Fibroblast of skin of left quadriceps (primary cell): ENCODE measurements around the gene CNTNAP2.

Experiments used
- DNase-seq, 2 experiments: peaks; one replicate each; pipeline ENCODE4 v3.0.0-alpha.2; 2013; ENCODE audit warnings: low read depth in 2 of 2

CNTNAP2 gene

DNA sequence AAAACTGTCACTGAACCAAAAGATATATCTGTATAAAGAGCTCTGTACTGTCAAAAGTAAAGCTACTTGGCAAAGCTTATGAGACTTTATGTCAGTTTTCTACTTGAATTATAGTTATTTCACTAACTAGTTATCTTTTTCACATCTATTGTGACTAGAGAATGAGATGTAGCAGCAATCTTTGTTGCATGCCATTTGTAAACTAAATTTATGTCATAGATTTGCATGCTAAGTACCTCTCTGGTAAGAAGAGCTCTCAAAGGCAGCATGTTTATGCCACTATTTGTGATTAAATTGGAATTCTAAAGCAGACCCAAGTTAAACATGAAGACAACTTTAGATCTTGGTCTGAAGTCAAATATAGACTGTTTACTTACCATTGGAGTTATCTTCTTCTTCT, 300.6 kb downstream of the CNTNAP2 start:
- DNase-seq, result no peak

DNA sequence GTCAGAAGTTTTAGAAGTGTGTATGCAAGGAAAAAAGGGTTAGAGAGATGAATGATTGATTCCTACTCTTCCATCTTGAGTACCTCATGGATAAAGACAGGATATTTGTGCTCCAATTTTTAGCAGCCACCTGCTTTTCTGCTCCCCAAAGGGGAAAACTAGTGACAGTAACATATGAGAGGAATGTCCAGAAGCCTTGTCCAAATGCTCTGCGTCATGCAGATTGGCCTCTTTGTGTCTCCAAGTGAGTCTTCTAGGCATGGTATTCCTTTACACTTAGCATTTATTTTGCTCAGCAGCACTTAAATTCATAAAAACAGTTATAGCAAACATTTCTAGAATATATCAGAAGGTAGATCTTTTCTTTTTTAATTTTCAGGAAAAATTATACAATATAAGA, 306.8 kb downstream of the CNTNAP2 start:
- DNase-seq, result no peak

DNA sequence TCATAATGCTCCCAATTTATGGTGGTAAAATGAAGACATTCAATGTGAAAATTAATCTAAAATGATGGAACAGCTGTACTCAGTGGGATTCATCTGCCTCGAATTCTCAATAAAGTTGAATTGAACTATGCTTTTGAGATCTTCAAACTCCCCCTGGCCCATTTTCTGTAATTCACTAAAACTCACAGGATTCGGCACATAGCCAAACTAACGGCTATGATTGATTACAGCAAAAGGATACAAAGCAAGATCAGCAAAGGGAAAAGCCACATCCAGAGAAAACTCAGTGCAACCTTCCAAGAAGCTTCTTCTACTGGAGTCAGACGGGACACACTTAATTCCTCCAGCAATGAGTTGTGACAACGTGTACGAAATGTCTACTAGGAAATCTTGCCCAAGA, 307.5 kb downstream of the CNTNAP2 start:
- DNase-seq, result no peak

DNA sequence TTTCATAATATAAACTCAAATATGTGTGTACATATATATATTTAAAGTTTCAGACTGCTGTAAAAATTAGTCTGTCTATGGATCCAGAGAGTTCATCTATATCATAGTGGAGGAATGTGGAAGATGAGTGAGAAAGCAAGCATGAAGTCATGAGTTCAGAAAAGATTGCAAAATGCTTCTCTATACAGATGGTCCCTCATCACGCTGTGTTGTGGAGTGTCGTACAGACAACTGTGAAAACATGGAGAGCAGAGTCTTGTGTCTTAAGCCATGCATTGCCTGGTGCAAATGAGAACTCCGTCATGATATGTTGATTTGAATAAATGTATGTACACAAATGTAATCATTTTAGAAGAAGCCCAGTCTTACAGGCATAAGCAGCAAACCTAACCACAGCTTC, 316.9 kb downstream of the CNTNAP2 start:
- DNase-seq, result no peak

DNA sequence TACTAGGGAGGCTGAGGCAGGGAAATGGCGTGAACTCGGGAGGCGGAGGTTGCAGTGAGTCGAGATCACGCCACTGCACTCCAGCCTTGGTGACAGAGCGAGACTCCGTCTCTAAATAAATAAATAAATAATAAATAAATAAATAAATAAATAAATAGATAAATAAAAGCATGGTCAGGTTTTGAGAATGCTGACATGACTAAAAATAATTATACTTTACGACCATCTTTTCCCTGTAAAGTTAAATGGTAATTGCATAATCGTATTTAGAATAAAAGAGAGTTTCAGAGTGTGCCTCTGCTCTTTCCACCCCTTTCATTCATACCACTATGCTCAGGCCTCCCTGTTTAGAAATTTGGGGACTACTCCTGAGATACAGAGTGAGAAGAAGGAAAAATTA, 326.5 kb downstream of the CNTNAP2 start:
- DNase-seq, result no peak

DNA sequence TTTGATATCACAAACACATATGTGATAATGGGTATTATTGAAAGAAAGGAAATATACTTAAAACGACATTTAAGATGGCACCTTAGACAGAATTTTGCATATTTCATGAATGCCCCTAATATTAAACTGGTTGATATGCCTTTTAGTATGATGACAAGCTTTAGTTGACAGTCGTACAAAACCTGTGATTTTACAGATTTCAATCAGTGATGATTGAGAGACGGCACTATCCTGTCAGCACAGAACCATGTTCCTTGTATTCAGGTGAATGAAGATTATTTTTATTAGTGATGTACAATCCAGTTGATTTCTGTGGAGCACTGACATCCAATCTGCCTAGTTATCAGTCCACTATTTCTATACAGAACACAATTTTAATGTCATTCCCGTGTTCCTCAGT, 333.0 kb downstream of the CNTNAP2 start:
- no peak for DNase-seq

DNA sequence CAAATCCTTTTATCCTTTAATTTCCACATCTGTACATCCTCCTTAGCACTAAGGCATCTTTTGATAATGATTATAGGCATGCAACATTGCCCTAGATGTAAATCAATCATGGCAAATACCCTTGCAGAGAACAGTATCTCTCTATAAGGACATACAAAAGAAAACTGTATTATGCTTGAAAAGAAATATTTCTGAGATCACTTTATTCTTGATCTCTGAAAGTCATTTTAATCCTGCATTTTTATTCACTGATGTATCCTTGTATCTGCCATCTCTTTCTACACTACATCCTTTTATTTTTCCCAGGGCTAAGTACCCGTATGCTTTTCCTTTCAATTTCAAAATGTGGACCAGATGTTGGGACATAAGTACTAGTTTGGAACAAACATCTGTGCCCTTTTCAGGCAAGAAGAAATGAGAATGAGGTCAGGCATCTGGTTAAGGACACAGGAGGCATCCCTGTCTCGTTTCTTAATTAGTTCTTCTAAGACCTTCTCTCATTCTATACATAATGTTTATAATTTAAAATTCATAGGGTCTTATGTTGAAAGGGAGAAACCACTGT, 338.6 kb downstream of the CNTNAP2 start:
- peak in 1 of 2 experiments; percentile 7 for DNase-seq

DNA sequence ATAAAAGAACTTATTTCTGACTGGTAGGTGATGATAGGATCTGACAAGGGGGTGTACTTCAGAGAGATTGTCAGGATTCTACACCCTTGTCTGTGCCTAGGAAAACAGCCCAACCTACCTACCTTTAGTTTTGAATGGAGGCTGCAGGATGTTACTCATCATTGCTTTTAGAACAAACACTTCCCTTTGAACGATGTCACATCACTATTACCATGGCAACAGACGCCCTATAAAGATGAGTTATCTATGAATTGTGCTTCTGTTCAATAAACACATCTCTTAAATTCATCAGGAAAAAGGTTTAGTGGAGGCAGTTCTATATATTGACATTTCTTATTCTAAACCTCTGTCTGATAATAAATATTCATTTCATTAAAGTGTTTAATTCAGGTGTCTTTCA, 362.4 kb downstream of the CNTNAP2 start:
- no peak for DNase-seq

DNA sequence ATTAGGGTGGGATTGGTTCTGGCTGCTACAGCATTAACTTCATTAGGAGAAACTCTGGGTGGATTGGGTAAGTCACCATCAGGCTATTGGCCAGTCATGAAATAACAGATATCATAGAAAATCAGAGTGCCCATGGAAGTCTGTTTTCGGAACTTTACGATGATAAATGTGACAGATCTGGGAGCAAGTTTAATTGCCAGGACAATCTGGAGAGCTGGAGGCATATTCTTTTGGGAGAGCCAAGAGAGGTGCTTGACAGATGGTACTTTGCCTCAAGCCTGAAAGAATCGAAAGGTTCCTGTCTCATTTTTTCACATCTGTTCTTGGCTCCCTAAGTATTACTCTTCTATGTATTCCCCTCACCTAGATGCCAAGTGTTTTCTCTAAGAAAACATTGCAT, 369.9 kb downstream of the CNTNAP2 start:
- DNase-seq, result no peak

DNA sequence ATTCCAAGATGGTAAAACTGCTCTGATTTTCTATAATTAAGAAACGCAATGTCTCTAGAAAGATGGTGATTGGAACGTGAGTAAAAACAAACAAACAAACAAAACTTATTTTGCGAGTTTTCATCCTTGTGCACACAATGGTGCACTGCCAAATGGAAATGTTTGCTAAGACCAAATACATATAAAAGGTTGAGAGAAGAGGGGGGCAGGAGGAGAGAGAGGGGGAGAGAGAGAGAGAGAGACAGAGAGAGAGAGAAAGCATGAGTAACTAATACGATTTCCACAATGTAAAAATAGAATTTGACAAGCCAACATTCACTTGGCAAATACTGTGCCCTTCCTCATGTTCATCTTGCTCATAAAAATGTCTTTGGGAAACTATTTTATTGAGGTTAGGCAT, 375.4 kb downstream of the CNTNAP2 start:
- DNase-seq, result no peak

DNA sequence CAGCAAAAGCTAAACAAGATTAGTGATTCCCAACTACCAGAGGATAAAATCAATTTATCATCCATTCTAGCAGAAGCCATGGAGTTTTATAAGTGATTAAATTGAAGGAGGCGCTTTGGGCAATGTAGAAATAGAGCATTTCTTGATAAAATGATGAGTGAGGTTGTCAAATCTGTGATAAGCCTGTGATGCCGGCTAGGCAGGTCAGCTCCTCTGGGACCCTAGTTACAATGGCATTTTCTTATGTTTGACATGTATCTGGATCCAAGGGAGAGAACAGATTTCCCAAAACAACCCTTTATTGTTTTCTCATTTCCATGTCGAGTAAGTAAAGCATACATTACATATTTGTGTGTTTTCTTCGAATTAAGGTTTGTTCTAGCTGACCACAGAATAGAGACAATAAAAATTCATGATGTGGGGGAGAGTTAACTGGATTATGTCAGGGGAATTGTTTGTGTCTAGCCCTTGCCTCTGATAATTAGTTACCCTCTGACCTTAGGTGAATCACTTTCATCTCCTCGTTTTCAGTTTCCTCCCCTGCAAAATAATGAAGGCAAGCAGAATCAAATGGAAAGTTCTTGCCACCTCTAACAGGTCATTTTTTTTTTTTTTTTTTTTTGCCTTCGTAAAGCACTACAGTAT, 378.5 kb downstream of the CNTNAP2 start:
- no peak for DNase-seq

DNA sequence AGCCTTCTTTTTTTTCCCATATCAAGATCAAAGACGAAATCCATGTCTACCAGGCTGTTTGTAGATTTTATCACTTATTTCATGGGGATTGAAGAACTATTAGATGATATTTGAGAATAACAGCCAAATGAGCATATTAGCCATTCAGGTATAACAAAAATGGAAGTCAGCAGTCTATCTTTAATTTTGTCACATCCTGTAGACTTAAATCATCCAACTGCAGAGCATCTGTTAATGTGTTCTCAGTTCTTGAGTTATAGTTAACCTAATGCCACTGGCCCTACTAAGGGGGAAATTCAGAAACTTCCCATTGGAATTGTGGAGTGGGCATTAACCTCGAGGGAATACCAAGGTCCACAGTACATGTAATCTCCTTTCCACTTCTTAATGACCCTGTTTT, 380.1 kb downstream of the CNTNAP2 start:
- no peak for DNase-seq

DNA sequence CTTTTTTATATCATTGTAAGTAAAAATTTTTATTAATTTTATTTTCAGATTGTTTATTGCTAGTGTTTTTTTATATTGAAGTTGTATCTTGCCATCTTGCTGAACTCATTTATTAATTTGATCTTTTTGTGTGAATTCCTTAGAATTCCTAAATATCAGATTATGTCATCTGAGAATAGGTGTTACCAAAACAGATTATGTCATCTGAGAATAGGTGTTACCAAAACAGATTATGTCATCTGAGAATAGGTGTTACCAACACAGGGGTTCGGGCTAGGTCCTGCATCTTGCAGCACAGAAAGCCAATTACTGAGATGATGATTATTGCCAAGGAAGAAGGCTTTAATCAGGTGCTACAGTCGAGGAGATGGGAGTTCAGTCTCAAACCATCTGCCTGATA, 383.4 kb downstream of the CNTNAP2 start:
- DNase-seq, result no peak

DNA sequence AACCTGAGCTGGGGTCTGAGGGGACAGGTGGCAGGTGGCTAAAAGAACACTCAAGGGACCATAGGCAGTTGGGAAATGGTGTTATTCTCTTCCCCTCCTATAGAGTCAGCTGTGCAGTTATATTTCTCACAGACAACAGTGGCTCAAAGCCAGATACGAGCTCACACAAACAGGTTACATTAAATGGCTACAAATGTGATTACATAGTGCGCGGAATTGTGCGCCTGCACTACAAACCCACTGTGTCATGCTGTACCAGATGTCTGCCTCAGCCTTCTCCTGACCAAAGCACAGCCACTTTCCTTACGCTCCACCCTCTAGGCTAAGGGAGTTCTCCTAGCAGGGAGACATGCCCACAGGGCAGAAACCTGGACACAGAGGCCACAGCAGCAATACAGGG, 387.2 kb downstream of the CNTNAP2 start:
- no peak for DNase-seq

DNA sequence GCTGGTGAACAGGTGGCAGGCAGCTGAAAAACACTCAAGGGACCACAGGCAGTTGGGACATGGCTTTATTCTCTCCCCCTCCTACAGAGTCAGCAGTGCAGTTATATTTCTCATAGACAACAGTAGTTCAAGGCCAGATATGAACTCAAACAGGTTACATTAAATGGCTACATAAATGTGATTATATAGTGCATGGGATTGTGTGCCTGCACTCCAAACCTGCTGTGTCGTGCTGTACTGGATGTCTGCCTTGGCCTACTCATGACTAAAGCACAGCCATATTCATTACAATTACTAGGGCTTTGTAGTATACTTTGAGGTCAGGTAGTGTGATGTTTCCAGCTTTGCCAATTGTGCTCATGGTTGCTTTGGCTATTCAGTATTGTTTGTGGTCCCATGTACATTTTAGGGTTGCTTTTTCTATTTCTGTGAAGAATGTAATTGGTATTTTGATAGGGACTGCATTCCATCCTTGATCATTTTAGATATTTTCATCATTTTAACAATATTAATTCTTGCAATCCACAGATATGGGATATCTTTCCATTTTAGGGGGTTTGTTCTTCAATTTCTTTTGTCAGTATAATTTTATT, 393.6 kb downstream of the CNTNAP2 start:
- DNase-seq, result no peak

DNA sequence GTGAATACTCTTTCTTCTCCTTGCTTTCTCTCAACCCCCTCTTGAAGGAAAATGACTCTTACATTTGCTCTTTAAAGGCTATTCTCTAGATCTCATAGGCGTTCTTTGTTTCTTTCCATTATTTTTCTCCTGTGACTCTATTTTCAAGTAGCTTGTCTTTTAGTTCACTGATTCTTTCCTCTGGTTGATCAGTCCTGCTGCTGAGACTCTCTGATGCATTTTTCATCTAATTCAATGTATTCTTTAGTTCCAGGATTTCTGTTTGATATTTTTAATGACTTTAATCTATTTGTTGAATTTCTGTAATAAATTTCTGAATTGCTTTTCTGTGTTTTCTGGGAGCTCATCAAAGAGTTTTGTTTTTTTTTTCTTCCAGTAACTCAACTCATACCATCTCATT, 397.7 kb downstream of the CNTNAP2 start:
- no peak for DNase-seq

DNA sequence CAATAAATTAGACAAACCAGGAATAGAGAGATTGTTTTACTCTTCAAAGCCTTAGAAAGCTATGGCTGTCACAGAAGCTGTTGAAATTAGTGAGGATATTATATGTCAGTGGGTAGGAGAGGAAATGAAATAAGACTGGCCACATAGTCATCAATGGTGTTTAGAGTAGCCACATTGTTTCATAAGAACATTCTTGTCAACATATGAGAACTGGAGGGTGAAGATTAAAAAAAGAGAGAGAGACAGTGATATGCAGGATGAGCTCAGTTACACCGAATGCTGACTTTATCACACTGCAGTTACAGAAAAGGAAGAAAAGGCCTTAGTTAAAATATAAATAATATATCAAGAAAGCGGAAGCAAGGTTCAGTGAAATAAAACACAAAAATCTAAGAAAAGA, 412.0 kb downstream of the CNTNAP2 start:
- DNase-seq, result no peak

DNA sequence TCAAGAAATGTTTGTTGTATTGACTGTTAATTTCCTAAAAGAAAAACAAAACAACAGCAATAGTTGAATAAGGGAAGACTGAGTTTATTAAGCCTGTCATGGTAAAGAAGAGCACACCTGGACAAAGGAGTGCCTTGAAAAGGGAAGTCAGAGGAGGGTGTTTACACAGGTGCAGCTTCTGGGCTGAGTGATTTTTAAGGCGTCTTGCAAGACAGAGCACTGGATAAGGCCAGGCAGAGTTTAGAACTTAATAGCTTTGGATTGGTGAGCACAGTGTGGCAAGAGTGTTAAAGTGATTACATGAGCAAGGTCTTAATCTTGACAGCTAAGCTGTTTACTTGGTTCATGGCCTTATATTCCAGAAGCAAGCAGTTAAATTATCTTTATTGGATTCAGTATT, 423.2 kb downstream of the CNTNAP2 start:
- DNase-seq, result no peak

DNA sequence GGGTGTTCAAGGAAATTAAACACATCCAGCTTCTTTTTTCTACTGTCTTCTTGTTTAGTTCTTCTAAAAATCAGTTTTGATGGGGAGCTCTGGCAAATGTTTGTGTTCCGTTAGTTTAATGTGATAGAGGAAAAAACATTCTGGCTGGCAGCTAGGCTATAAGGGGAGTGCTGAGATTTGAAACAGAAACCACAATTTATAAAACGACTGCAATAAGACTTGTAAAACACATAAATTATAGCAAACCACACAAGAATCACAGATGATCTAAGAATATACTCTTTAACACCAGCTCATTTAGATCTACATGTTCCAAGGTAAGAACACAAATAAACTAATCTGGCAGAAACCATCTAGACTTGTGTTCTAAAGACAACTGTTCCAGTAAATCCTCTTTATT, 425.5 kb downstream of the CNTNAP2 start:
- no peak for DNase-seq

DNA sequence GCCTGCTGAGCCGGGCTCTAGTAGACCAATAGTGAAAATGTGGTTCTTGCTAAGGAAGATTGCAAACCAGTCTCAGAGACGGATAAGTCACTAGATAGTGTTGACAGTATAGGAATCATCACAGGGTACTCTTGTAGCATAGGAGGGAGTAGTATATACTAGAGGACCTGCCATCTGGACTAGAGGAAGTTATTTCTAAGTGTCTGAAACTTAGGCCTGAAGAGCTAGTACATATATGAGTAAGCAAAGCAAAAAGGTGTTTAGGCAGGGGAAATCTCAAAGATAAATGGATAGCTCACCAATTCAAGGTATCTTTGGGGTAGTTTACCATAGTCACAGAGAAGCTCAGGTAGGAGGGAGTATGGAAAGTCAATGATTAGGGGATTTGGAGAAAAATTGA, 428.1 kb downstream of the CNTNAP2 start:
- no peak for DNase-seq

DNA sequence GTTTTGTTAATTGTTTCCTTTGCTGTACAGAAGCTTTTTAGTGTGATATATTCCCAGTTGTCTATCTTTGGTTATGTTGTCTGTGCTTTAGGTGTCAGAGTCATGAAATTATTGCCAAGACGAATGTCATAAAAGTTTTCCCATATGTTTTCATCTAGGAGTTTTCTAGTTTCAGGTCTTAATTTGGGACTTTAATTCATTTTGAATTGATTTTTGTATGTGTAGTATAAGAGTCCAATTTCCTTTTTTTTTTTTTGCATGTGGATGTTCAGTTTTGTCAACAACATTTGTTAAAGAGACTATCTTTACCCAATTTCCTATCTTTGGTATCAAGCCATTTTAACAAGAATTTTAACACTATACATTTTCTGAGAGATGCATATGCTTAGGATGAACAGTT, 432.2 kb downstream of the CNTNAP2 start:
- no peak for DNase-seq

DNA sequence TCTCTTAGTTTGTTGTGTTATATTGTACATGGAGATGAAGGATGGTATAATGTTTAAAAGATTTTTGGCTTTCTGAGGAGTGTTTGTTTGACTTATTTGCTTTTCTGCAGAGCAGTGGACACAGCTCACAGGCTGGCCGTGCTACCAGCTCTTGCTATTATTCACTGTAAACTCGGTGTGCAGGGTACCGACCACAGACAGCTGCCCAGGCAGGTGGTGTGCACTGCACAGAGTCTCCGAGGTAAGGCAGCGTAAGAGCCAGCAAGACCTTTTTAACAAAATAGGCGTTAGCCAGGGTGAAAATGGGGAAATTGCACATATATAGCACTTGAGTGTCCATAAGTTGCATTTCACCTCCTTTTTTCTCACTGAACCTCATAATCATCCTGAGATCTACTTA, 438.0 kb downstream of the CNTNAP2 start:
- DNase-seq, result no peak

DNA sequence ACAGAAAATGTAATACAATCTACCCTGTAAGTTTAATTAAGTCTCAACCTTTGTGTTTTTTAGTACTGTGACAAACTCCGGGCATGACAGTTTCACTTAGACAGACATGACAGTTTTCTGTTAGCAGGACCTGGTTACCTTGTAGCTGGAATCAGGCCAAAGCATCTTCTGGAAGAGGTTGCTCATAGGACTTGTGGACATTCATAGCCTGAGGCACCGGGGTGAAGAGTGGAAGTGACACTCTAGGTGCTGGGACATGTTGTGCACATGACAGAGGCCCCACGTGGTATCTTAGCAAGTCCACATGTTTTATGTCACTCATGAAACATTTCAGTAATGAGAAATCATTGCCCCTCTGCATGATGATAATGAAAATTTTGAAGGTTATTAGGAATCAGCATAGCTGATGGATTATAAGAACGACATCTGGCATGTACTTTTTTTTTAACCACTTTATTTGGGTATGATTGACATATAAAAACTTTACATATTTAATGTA, 441.4 kb downstream of the CNTNAP2 start:
- no peak for DNase-seq

DNA sequence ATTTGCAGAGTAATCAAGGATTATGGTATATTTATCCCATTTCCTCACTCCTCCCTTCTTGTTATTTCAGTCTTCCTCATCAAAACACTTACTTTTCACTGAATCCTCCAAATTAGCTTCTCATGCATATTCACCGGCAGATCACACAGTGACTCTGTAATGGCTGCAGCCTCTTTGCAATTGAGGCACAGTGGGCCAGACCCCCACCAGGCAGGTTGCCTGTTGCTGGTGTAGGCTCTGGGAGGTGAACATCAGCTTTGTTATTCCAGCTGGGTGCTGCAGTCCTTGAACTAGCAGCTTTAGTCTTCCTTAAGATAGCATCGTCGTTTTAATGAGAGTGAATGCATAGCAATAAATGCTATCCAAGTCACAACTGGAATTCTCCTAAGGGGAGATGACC, 449.3 kb downstream of the CNTNAP2 start:
- no peak for DNase-seq
